HG03378 (cell line): Measurements from ENCODE around the gene RPS24.

Experiments
- ATAC-seq: cut with Tn5 transposase; IDR thresholded peaks from one replicate; pipeline ENCODE4 v1.9.1; 2021; ENCODE audit warnings: mild to moderate bottlenecking, moderate library complexity; ENCODE audit not compliant: unreplicated experiment

The RPS24 gene

DNA sequence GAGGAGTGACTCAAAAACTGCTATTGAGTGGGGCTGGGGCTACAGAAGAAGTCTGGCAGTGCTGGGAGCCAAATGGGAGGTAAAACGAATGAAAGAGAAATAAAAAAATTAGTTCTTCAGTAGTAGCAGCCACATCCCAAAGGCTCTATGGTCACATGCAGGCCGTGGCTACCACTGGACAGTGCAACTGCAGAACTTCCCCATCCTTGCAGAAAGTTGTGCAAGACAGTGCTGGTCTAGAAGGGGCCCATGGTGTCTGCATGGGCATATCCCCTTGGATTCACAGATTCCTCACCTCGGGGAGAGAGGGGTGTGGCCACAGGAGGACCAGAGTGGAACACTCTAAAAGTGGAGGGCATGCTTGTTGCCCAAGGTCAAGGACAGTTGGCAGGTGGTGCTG lies 47.6 kb downstream of the RPS24 start:
- no peak for ATAC-seq

DNA sequence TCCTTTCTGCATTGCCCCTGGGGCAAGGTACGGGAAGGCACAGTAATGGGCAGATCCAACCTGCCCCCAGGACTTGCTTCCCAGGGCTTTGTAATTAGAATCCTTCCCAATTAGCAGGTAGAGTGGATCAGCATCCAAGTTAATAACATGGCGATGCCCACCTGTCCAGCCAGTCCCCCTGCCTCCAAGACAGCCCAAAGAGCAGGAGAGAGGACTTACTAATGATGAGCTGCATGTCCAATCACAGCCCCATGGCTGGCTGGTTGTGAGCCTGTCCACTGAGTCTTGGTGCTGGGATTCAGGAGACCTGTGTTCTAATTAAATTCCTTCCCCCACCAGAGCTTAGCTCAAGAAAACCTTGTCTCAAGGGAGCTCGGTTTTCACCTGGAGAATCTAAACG lies 49.0 kb downstream of the RPS24 start:
- no peak for ATAC-seq
